Effector memory CD8-positive, alpha-beta T cell (primary cell): ENCODE results near the gene EMC9.
A peak's percentile ranks its signal among the peaks of the same experiment; 100 is the strongest.

ENCODE experiments used
- ATAC-seq: fragments of 150-1000 bp; cut with Tn5 transposase; replicated peaks from 2 replicates; pipeline ENCODE4 v1.10.0; 2021; ENCODE audit warnings: mild to moderate bottlenecking, moderate library complexity
- DNase-seq, 3 experiments: peaks; one replicate each; pipeline ENCODE4 v3.0.0; 2021
- H3K27ac Mint-ChIP-seq, 2 donors: one replicate each; pipeline ENCODE4 v1.8.0; 2022; ENCODE audit warnings: mild to moderate bottlenecking in 2 of 2, mixed read lengths in 2 of 2, moderate library complexity in 2 of 2
- H3K27me3 Mint-ChIP-seq, 2 donors: one replicate each; pipeline ENCODE4 v1.8.0; 2022; ENCODE audit warnings: mixed read lengths in 2 of 2
- H3K36me3 Mint-ChIP-seq: one replicate; pipeline ENCODE4 v1.8.0; 2022; ENCODE audit warnings: mild to moderate bottlenecking, moderate library complexity, mixed read lengths; ENCODE audit not compliant: insufficient read depth
- H3K4me1 Mint-ChIP-seq, 2 donors: one replicate each; pipeline ENCODE4 v1.8.0; 2022; ENCODE audit warnings: low read depth in 2 of 2, mixed read lengths in 2 of 2
- H3K4me3 Mint-ChIP-seq, 2 donors: one replicate each; pipeline ENCODE4 v1.8.0; 2022; ENCODE audit warnings: mild to moderate bottlenecking in 2 of 2, mixed read lengths in 2 of 2, moderate library complexity in 2 of 2
- H3K9me3 Mint-ChIP-seq, 2 donors: one replicate each; pipeline ENCODE4 v1.8.0; 2022; ENCODE audit warnings: mixed read lengths in 2 of 2

EMC9 gene

DNA sequence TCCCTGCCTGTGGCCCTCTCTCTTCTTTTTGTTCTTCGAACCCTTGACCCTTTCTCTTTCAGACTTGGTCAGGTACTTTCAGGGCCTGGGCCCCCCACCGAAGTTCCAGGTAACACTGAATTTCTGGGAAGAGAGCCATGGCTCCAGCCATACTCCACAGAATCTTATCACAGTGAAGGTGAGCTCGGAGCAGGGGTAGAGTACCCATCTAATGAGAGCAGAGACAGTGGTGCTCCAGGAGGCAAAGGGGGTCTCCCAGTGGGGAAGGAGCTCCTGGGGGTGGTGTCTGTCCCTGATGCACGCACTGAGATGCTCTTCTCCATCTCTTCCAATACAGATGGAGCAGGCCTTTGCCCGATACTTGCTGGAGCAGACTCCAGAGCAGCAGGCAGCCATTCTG is 24.4 kb upstream of the EMC9 start:
- H3K4me1 Mint-ChIP-seq, result peaks cover 45 to 46% of the 10 kb centered on the region in 2 donors
- peak overlapping the region; percentile 74 to 81 for H3K27ac Mint-ChIP-seq

DNA sequence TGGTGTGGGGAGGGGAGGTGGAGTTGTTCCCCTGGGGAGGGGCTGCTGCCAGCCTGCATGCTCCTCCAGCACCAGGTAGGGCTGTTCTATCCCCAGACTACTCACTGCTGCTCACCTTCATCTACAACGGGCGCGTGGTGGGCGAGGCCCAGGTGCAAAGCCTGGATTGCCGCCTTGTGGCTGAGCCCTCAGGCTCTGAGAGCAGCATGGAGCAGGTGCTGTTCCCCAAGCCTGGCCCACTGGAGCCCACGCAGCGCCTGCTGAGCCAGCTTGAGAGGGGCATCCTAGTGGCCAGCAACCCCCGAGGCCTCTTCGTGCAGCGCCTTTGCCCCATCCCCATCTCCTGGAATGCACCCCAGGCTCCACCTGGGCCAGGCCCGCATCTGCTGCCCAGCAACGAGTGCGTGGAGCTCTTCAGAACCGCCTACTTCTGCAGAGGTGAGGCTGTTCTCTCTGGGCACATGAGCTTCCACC is 23.2 kb upstream of the EMC9 start:
- DNase-seq (no peak), ATAC-seq (no peak)
- Mint-ChIP-seq H3K9me3 (no peaks in the 10 kb centered on the region), H3K36me3 (peaks cover 92% of the 10 kb centered on the region), H3K27ac (peak overlapping the region in 1 of 2 donors; percentile 96), H3K27me3 (no peaks in the 10 kb centered on the region), H3K4me1 (peaks cover 47 to 50% of the 10 kb centered on the region in 2 donors), H3K4me3 (peak overlapping the region; percentile 46 to 93)

More for the DNA sequence above, 24.4 kb upstream of the EMC9 start:
- H3K4me3 Mint-ChIP-seq, result no peak overlapping the region
- H3K27me3 Mint-ChIP-seq, result no peaks in the 10 kb centered on the region
- ATAC-seq (no peak), DNase-seq (no peak)
- peaks cover 94% of the 10 kb centered on the region for H3K36me3 Mint-ChIP-seq
- no peaks in the 10 kb centered on the region for H3K9me3 Mint-ChIP-seq

- Mint-ChIP-seq H3K36me3 (peaks cover 98% of the 10 kb centered on the region), H3K4me3 (peak overlapping the region; percentile 93 to 96), H3K27me3 (no peaks in the 10 kb centered on the region), H3K4me1 (peaks cover 42 to 44% of the 10 kb centered on the region in 2 donors), H3K9me3 (no peaks in the 10 kb centered on the region), H3K27ac (peak overlapping the region; percentile 96 to 97)
- ATAC-seq, result no peak
- no peak for DNase-seq
These were observed 20.7 kb upstream of the EMC9 start for GRCh38 chr14:24162093-24162492.

DNA sequence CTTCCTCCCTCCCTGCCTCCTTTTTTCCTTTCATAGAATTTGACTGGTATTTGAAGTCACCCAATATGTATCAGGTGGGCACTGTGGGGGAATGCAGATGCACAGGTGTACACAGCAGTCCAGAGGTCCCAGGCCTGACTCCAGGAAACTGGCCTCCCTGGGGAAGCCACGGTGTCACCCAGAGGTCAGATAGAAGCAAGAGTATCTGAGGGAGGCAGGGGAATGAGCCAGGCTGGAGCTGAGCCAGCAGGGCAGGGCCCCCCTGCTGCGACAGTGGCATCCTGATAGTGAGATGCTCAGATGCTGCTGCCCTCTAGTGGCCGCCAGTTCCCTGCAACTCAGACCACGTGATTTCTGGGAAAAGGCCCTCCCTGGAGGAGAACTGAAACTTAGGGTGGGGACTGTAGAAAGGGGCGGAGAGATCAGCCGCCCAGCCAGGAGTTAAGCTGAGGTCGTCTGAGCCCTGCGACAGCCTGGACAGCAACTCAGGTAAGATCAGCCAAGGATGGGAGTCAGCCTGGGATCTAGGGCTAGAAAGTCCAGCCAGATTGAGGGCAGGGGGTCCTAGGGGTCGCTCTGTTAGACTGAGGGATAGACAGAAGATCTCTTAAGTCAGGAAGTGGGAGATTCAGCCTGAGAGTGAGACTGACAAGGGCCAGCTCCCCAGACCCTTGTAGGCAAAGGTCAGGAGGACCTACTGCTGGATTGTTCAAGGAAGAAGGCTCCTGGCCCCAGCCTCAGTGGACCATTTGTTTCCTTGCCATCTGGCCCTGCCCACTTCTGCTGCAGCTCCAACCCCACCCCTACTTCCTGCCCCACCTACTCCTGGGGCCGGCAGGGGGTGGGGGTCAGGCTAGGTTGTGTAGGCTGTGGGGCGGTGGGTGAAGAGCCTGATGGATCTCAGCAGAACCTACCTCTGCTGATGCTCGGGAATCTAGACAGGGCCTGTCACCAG is 19.7 kb upstream of the EMC9 start, which contains the start of gene IRF9:
TSS of gene IRF9 (plus strand) at position 416 of the 955 bp plus-strand sequence. CDS start 880 bp downstream, outside the sequence.
- peak; percentile 90 for ATAC-seq
- DNase-seq, result peak; percentile 97 to 98 (median 97)
- H3K27me3 Mint-ChIP-seq, result no peaks in the 10 kb centered on the region
- peaks cover 97% of the 10 kb centered on the region for H3K36me3 Mint-ChIP-seq
- peaks cover 40 to 42% of the 10 kb centered on the region in 2 donors for H3K4me1 Mint-ChIP-seq
- peak within 1 kb of the TSS; percentile 96 to 97 for H3K27ac Mint-ChIP-seq
- no peaks in the 10 kb centered on the region for H3K9me3 Mint-ChIP-seq
- H3K4me3 Mint-ChIP-seq, result peak within 1 kb of the TSS; percentile 93 to 96

- Mint-ChIP-seq H3K4me3 (peak overlapping the region; percentile 93 to 96), H3K27me3 (no peaks in the 10 kb centered on the region), H3K36me3 (peaks cover 97% of the 10 kb centered on the region), H3K4me1 (peaks cover 38 to 39% of the 10 kb centered on the region in 2 donors), H3K27ac (peak overlapping the region; percentile 96 to 97), H3K9me3 (no peaks in the 10 kb centered on the region)
- no peak for ATAC-seq
- DNase-seq, result no peak
These were observed 19.1 kb upstream of the EMC9 start for GRCh38 chr14:24160499-24160849.

DNA sequence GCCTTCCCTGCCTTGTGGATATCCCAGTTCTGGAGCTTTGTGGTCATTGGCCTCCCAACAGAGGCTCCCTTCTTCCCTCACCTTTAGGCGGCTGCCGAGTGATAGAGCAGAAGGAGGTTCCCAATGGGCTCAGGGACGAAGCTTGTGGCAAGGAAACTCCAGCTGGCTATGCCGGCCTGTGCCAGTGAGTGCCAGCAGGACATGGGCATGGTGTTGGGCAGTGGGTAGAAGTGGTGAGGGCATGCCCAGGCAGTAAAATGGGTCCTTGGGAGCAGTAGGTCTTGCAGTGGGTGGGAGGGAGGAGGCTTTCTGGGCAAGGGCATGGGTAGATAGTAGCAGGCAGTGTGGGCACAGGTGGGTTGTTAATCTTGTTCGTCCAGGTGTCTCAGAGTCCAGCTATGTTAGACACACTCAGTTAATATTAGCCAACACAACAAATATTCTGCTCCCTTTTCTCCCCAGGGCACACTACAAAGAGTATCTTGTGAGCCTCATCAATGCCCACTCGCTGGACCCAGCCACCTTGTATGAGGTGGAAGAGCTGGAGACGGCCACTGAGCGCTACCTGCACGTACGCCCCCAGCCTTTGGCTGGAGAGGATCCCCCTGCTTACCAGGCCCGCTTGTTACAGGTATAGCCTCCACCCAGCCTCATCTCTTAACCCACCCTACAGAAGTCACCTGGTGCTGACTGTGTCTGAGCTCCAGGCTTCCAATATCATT is 18.5 kb upstream of the EMC9 start:
- peak overlapping the region; percentile 51 to 96 for H3K27ac Mint-ChIP-seq
- H3K9me3 Mint-ChIP-seq, result no peaks in the 10 kb centered on the region
- peaks cover 96% of the 10 kb centered on the region for H3K36me3 Mint-ChIP-seq
- no peaks in the 10 kb centered on the region for H3K27me3 Mint-ChIP-seq
- no peak for ATAC-seq
- no peak overlapping the region for H3K4me3 Mint-ChIP-seq
- peaks cover 35 to 37% of the 10 kb centered on the region in 2 donors for H3K4me1 Mint-ChIP-seq
- DNase-seq, result no peak

GRCh38 chr14:24157331-24157730 is 15.9 kb upstream of the EMC9 start:
- H3K27me3 Mint-ChIP-seq, result no peaks in the 10 kb centered on the region
- ATAC-seq, result no peak
- no peak overlapping the region for H3K27ac Mint-ChIP-seq
- no peak for DNase-seq
- H3K9me3 Mint-ChIP-seq, result no peaks in the 10 kb centered on the region
- no peak overlapping the region for H3K4me3 Mint-ChIP-seq
- peaks cover 93% of the 10 kb centered on the region for H3K36me3 Mint-ChIP-seq
- peaks cover 15% of the 10 kb centered on the region in 2 donors for H3K4me1 Mint-ChIP-seq

- Mint-ChIP-seq H3K36me3 (peaks cover 93% of the 10 kb centered on the region), H3K27me3 (no peaks in the 10 kb centered on the region), H3K4me3 (no peak overlapping the region), H3K9me3 (no peaks in the 10 kb centered on the region), H3K4me1 (peaks cover 10% of the 10 kb centered on the region in 2 donors), H3K27ac (no peak overlapping the region)
- ATAC-seq (no peak), DNase-seq (no peak)
These were observed 15.4 kb upstream of the EMC9 start for GRCh38 chr14:24156840-24157239.

GRCh38 chr14:24155100-24155499 is 13.7 kb upstream of the EMC9 start:
- DNase-seq (no peak), ATAC-seq (no peak)
- peak overlapping the region in 1 of 2 donors; percentile 78 for H3K27ac Mint-ChIP-seq
- H3K4me1 Mint-ChIP-seq, result peaks cover 0 to 5% of the 10 kb centered on the region in 2 donors
- H3K36me3 Mint-ChIP-seq, result peaks cover 91% of the 10 kb centered on the region
- H3K4me3 Mint-ChIP-seq, result no peak overlapping the region
- H3K9me3 Mint-ChIP-seq, result no peaks in the 10 kb centered on the region
- no peaks in the 10 kb centered on the region for H3K27me3 Mint-ChIP-seq

DNA sequence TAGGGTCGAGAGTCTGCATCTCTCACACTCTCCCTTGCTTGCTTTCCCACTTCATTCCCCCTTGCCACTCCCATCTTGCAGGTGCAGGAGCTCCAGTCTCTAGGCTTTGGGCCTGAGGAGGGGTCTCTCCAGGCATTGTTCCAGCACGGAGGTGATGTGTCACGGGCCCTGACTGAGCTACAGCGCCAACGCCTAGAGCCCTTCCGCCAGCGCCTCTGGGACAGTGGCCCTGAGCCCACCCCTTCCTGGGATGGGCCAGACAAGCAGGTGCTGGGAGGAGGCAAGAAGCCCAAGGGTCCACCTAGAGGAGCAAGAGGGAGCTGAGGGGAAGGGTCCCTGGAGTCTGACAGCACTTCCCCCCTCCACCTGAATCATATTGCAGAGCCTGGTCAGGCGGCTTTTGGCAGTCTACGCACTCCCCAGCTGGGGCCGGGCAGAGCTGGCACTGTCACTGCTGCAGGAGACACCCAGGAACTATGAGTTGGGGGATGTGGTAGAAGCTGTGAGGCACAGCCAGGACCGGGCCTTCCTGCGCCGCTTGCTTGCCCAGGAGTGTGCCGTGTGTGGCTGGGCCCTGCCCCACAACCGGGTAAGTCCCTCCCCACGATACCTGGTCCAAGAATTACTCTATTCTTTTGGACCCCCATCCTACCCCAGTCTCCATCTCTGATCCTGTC is 10.2 kb upstream of the EMC9 start:
- DNase-seq (no peak), ATAC-seq (no peak)
- Mint-ChIP-seq H3K9me3 (no peaks in the 10 kb centered on the region), H3K27ac (no peak overlapping the region), H3K27me3 (no peaks in the 10 kb centered on the region), H3K4me1 (peaks cover 19% of the 10 kb centered on the region in 2 donors), H3K36me3 (peaks cover 63% of the 10 kb centered on the region), H3K4me3 (no peak overlapping the region)

DNA sequence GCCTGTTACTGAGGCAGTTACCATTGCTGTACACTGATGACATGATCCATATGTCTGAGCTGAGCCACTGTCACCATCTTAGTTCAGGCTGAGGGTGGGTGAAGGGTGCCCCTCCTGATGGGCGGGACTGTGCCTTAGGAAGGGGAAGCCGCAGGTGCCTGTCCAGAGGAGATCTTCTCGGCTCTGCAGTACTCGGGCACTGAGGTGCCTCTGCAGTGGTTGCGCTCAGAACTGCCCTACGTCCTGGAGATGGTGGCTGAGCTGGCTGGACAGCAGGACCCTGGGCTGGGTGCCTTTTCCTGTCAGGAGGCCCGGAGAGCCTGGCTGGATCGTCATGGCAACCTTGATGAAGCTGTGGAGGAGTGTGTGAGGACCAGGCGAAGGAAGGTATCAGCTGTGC is 9.6 kb upstream of the EMC9 start:
- peak overlapping the region in 1 of 2 donors; percentile 73 for H3K27ac Mint-ChIP-seq
- no peak for DNase-seq
- H3K4me3 Mint-ChIP-seq, result no peak overlapping the region
- ATAC-seq, result no peak
- peaks cover 19 to 22% of the 10 kb centered on the region in 2 donors for H3K4me1 Mint-ChIP-seq
- H3K27me3 Mint-ChIP-seq, result no peaks in the 10 kb centered on the region
- peaks cover 59% of the 10 kb centered on the region for H3K36me3 Mint-ChIP-seq
- H3K9me3 Mint-ChIP-seq, result no peaks in the 10 kb centered on the region

- ATAC-seq (no peak), DNase-seq (no peak)
- Mint-ChIP-seq H3K27ac (peak overlapping the region; percentile 25 to 73), H3K27me3 (no peaks in the 10 kb centered on the region), H3K36me3 (peaks cover 55% of the 10 kb centered on the region), H3K4me3 (no peak overlapping the region), H3K9me3 (no peaks in the 10 kb centered on the region), H3K4me1 (peaks cover 23 to 26% of the 10 kb centered on the region in 2 donors)
These were observed 9.2 kb upstream of the EMC9 start for GRCh38 chr14:24150567-24150966.

DNA sequence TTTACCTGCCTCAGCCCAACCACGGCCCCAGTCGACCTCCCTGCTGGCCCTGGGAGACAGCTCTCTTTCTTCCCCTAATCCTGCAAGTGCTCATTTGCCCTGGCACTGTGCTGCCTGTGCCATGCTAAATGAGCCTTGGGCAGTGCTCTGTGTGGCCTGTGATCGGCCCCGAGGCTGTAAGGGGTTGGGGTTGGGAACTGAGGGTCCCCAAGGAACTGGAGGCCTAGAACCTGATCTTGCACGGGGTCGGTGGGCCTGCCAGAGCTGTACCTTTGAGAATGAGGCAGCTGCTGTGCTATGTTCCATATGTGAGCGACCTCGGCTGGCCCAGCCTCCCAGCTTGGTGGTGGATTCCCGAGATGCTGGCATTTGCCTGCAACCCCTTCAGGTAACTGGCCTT is 8.7 kb upstream of the EMC9 start:
- no peaks in the 10 kb centered on the region for H3K27me3 Mint-ChIP-seq
- DNase-seq (no peak), ATAC-seq (no peak)
- H3K9me3 Mint-ChIP-seq, result no peaks in the 10 kb centered on the region
- peaks cover 54% of the 10 kb centered on the region for H3K36me3 Mint-ChIP-seq
- H3K4me3 Mint-ChIP-seq, result no peak overlapping the region
- H3K27ac Mint-ChIP-seq, result no peak overlapping the region
- peaks cover 28 to 30% of the 10 kb centered on the region in 2 donors for H3K4me1 Mint-ChIP-seq
